BLaER1 (cell line): ENCODE measurements around the gene PTN.
"Not testable (repeated sequence)": the region's sequence is repeated elsewhere in the genome, so short reads cannot be mapped to it uniquely, and the experiment has no call there.

Source experiments
- H3K27ac ChIP-seq: shearing (Covaris generic); formaldehyde crosslinking; 2 replicates; pipeline ENCODE4 v1.8.1; 2022
- H3K27me3 ChIP-seq: shearing (Covaris generic); formaldehyde crosslinking; 2 replicates; pipeline ENCODE4 v1.8.1; 2022
- H3K36me3 ChIP-seq: shearing (Covaris generic); formaldehyde crosslinking; 2 replicates; pipeline ENCODE4 v1.8.1; 2022
- H3K4me1 ChIP-seq: shearing (Covaris generic); formaldehyde crosslinking; 2 replicates; pipeline ENCODE4 v1.8.1; 2022
- H3K4me2 ChIP-seq: shearing (Covaris generic); formaldehyde crosslinking; 2 replicates; pipeline ENCODE4 v1.8.1; 2022
- H3K4me3 ChIP-seq: shearing (Covaris generic); formaldehyde crosslinking; 2 replicates; pipeline ENCODE4 v1.8.1; 2022
- H3K9ac ChIP-seq: shearing (Covaris generic); formaldehyde crosslinking; 2 replicates; pipeline ENCODE4 v1.8.1; 2022
- H3K9me3 ChIP-seq: shearing (Covaris generic); formaldehyde crosslinking; 2 replicates; pipeline ENCODE4 v1.8.1; 2022
- H4K20me1 ChIP-seq: shearing (Covaris generic); formaldehyde crosslinking; 2 replicates; pipeline ENCODE4 v1.8.1; 2022
- Cebpa-rat ChIP-seq: shearing (Covaris generic); IDR thresholded peaks from 2 replicates; pipeline ENCODE4 v1.8.1; 2022

The PTN gene

GRCh38 chr7:137272249-137272648 lies 71.3 kb downstream of the PTN start:
- no peaks in the 10 kb centered on the region for H3K4me1 ChIP-seq
- H3K9ac ChIP-seq, result no peak overlapping the region
- H3K9me3 ChIP-seq, result no peaks in the 10 kb centered on the region
- no peaks in the 10 kb centered on the region for H3K27me3 ChIP-seq
- TF ChIP-seq Cebpa-rat, result no peak
- no peaks in the 10 kb centered on the region for H3K36me3 ChIP-seq
- H3K4me2 ChIP-seq, result no peak overlapping the region
- no peak overlapping the region for H3K27ac ChIP-seq
- H3K4me3 ChIP-seq, result no peak overlapping the region
- H4K20me1 ChIP-seq, result no peaks in the 10 kb centered on the region

GRCh38 chr7:137269240-137269639 lies 74.3 kb downstream of the PTN start:
- no peaks in the 10 kb centered on the region for H3K4me1 ChIP-seq
- no peak for TF ChIP-seq Cebpa-rat
- H3K4me3 ChIP-seq, result no peak overlapping the region
- H3K9me3 ChIP-seq, result no peaks in the 10 kb centered on the region
- H3K4me2 ChIP-seq, result no peak overlapping the region
- no peaks in the 10 kb centered on the region for H4K20me1 ChIP-seq
- H3K27ac ChIP-seq, result no peak overlapping the region
- no peaks in the 10 kb centered on the region for H3K36me3 ChIP-seq
- H3K27me3 ChIP-seq, result no peaks in the 10 kb centered on the region
- H3K9ac ChIP-seq, result no peak overlapping the region

- H3K4me1 ChIP-seq, H3K9ac ChIP-seq, H3K9me3 ChIP-seq, H3K36me3 ChIP-seq, H3K4me2 ChIP-seq, H3K27me3 ChIP-seq, H3K4me3 ChIP-seq, H3K27ac ChIP-seq, H4K20me1 ChIP-seq: not testable (repeated sequence)
Observed at GRCh38 chr7:137268001-137268865, 75.3 kb downstream of the PTN start.

GRCh38 chr7:137266764-137267163 lies 76.8 kb downstream of the PTN start:
- H3K9ac ChIP-seq, result no peak overlapping the region
- H3K4me2 ChIP-seq, result no peak overlapping the region
- H4K20me1 ChIP-seq, result no peaks in the 10 kb centered on the region
- no peak for TF ChIP-seq Cebpa-rat
- H3K27me3 ChIP-seq, result no peaks in the 10 kb centered on the region
- no peaks in the 10 kb centered on the region for H3K36me3 ChIP-seq
- no peak overlapping the region for H3K4me3 ChIP-seq
- H3K9me3 ChIP-seq, result no peaks in the 10 kb centered on the region; the same call in 1 of the 2 replicates
- no peaks in the 10 kb centered on the region for H3K4me1 ChIP-seq
- no peak overlapping the region for H3K27ac ChIP-seq

- H3K36me3 ChIP-seq, result not testable (repeated sequence)
Observed at GRCh38 chr7:137265480-137265879, 78.1 kb downstream of the PTN start.

GRCh38 chr7:137262599-137262998 lies 80.9 kb downstream of the PTN start:
- Histone ChIP-seq H3K4me3 (no peak overlapping the region), H3K27me3 (no peaks in the 10 kb centered on the region), H3K4me2 (no peak overlapping the region), H3K27ac (no peak overlapping the region), H4K20me1 (no peaks in the 10 kb centered on the region), H3K9ac (no peak overlapping the region), H3K9me3 (no peaks in the 10 kb centered on the region; the same call in 1 of the 2 replicates), H3K4me1 (no peaks in the 10 kb centered on the region), H3K36me3 (no peaks in the 10 kb centered on the region)
- no peak for TF ChIP-seq Cebpa-rat

More at GRCh38 chr7:137265480-137265879, 78.1 kb downstream of the PTN start:
- H3K27me3 ChIP-seq, H3K9ac ChIP-seq, H3K4me3 ChIP-seq, H4K20me1 ChIP-seq, H3K27ac ChIP-seq, H3K4me2 ChIP-seq, H3K9me3 ChIP-seq, H3K4me1 ChIP-seq: not testable (repeated sequence)

GRCh38 chr7:137258552-137258951 lies 85.0 kb downstream of the PTN start:
- Histone ChIP-seq H3K4me2 (no peak overlapping the region), H3K36me3 (no peaks in the 10 kb centered on the region), H3K27ac (no peak overlapping the region), H3K4me1 (no peaks in the 10 kb centered on the region), H3K9ac (no peak overlapping the region), H3K4me3 (no peak overlapping the region), H4K20me1 (no peaks in the 10 kb centered on the region), H3K9me3 (no peaks in the 10 kb centered on the region; the same call in 1 of the 2 replicates), H3K27me3 (no peaks in the 10 kb centered on the region)
- TF ChIP-seq Cebpa-rat, result no peak

- Histone ChIP-seq H3K4me3 (no peak overlapping the region), H3K27me3 (no peaks in the 10 kb centered on the region), H3K4me2 (no peak overlapping the region), H3K27ac (no peak overlapping the region), H3K4me1 (no peaks in the 10 kb centered on the region), H3K9me3 (no peaks in the 10 kb centered on the region), H4K20me1 (no peaks in the 10 kb centered on the region), H3K9ac (no peak overlapping the region), H3K36me3 (no peaks in the 10 kb centered on the region)
- no peak for TF ChIP-seq Cebpa-rat
Observed at GRCh38 chr7:137254766-137255165, 88.8 kb downstream of the PTN start.

GRCh38 chr7:137245890-137246289 lies 97.6 kb downstream of the PTN start:
- Histone ChIP-seq H3K27ac (no peak overlapping the region), H3K4me2 (no peak overlapping the region), H3K9ac (no peak overlapping the region), H3K4me3 (no peak overlapping the region), H3K9me3 (no peaks in the 10 kb centered on the region), H3K27me3 (no peaks in the 10 kb centered on the region), H4K20me1 (no peaks in the 10 kb centered on the region), H3K36me3 (no peaks in the 10 kb centered on the region), H3K4me1 (no peaks in the 10 kb centered on the region)
- no peak for TF ChIP-seq Cebpa-rat

GRCh38 chr7:137245186-137245585 lies 98.3 kb downstream of the PTN start:
- no peak overlapping the region for H3K4me3 ChIP-seq
- TF ChIP-seq Cebpa-rat, result no peak
- no peak overlapping the region for H3K27ac ChIP-seq
- no peak overlapping the region for H3K4me2 ChIP-seq
- H3K27me3 ChIP-seq, result no peaks in the 10 kb centered on the region
- no peaks in the 10 kb centered on the region for H3K4me1 ChIP-seq
- no peaks in the 10 kb centered on the region for H4K20me1 ChIP-seq
- H3K9ac ChIP-seq, result no peak overlapping the region
- no peaks in the 10 kb centered on the region for H3K9me3 ChIP-seq
- no peaks in the 10 kb centered on the region for H3K36me3 ChIP-seq

GRCh38 chr7:137243741-137244140 lies 99.8 kb downstream of the PTN start:
- no peaks in the 10 kb centered on the region for H3K9me3 ChIP-seq
- no peaks in the 10 kb centered on the region for H3K36me3 ChIP-seq
- H3K27me3 ChIP-seq, result no peaks in the 10 kb centered on the region
- H3K4me3 ChIP-seq, result no peak overlapping the region
- H3K27ac ChIP-seq, result no peak overlapping the region
- no peaks in the 10 kb centered on the region for H4K20me1 ChIP-seq
- H3K9ac ChIP-seq, result no peak overlapping the region
- no peak for TF ChIP-seq Cebpa-rat
- no peak overlapping the region for H3K4me2 ChIP-seq
- H3K4me1 ChIP-seq, result no peaks in the 10 kb centered on the region
